H1 (cell line): ENCODE results near the gene CRYBG1. TPM values are rescaled to one million over a fixed set of nuclear protein-coding genes. Genes with fewer than 3 reads are reported as not detected.

Experiments
- CTCF ChIA-PET: fragments of 300-600 bp; sonication (Branson Sonifier 250); formaldehyde crosslinking; loops from one replicate; lab custom pipeline; 2021; ENCODE audit not compliant: partially characterized antibody; lab: Charles Lee
- POLR2A ChIA-PET: fragments of 300-600 bp; sonication (Branson Sonifier 250); formaldehyde crosslinking; loops from one replicate; lab custom pipeline; 2021; ENCODE audit warnings: inconsistent platforms; ENCODE audit not compliant: partially characterized antibody; lab: Charles Lee
- DNase-seq, 2 experiments: peaks; one replicate each; pipeline versions ENCODE4 v3.0.0 to v3.0.0-alpha.2; 2010 to 2022; ENCODE audit warnings: low spot score in 2 of 2, low read depth in 1 of 2, mixed read lengths in 1 of 2
- FAIRE-seq: peaks from 2 replicates; lab custom pipeline; 2011; peaks lifted over from hg19 to GRCh38; lab: Jason Lieb, UNC
- H2AFZ ChIP-seq: 2 replicates; pipeline ENCODE4 v1.8.1; 2012; ENCODE audit warnings: low read length, inconsistent platforms
- H2AK5ac ChIP-seq: 2 replicates; pipeline ENCODE4 v1.6.1; 2013; ENCODE audit warnings: low read depth, low read length
- H2BK120ac ChIP-seq: replicated peaks from 2 replicates; pipeline ENCODE3; 2013; ENCODE audit warnings: low read depth, low read length, inconsistent platforms
- H2BK12ac ChIP-seq: 2 replicates; pipeline ENCODE4 v1.6.1; 2013; ENCODE audit warnings: low read depth, low read length
- H2BK15ac ChIP-seq: 2 replicates; pipeline ENCODE4 v1.6.1; 2013; ENCODE audit warnings: low read length
- H2BK20ac ChIP-seq: 2 replicates; pipeline ENCODE4 v1.6.1; 2013; ENCODE audit warnings: low read length
- H2BK5ac ChIP-seq: 2 replicates; pipeline ENCODE4 v1.6.1; 2013; ENCODE audit warnings: low read depth, low read length
- H3K14ac ChIP-seq: 2 replicates; pipeline ENCODE4 v1.6.1; 2013; ENCODE audit warnings: inconsistent platforms; ENCODE audit not compliant: insufficient read length
- H3K18ac ChIP-seq: 2 replicates; pipeline ENCODE4 v1.6.1; 2013; ENCODE audit warnings: low read length; ENCODE audit errors: extremely low read depth
- H3K23ac ChIP-seq: 2 replicates; pipeline ENCODE4 v1.6.1; 2013; ENCODE audit warnings: inconsistent platforms; ENCODE audit not compliant: insufficient read length
- H3K23me2 ChIP-seq: 2 replicates; pipeline ENCODE4 v1.6.1; 2013; ENCODE audit warnings: low read depth, low read length
- H3K27ac ChIP-seq: 2 replicates; pipeline ENCODE4 v1.6.1; 2011; ENCODE audit warnings: low read depth, low read length, inconsistent platforms
- H3K27me3 ChIP-seq, 4 experiments: replicated peaks in 1 of 4; 1 replicate in 1 of 4; 2 replicates in 3 of 4; pipeline versions ENCODE4 v1.6.1 to v1.8.1; 2011 to 2013; ENCODE audit warnings: low read length in 3 of 4, mild to moderate bottlenecking in 3 of 4, inconsistent platforms in 2 of 4, mixed read lengths in 2 of 4, moderate library complexity in 1 of 4; ENCODE audit not compliant: control insufficient read depth in 3 of 4, insufficient read depth in 3 of 4; ENCODE audit errors: extremely low read depth in 1 of 4
- H3K36me3 ChIP-seq, 4 experiments: 2 replicates each; pipeline versions ENCODE4 v1.6.1 to v1.8.1; 2011 to 2013; ENCODE audit warnings: mild to moderate bottlenecking in 4 of 4, low read length in 3 of 4, moderate library complexity in 2 of 4, control low read depth in 1 of 4, inconsistent platforms in 1 of 4; ENCODE audit not compliant: insufficient read depth in 4 of 4, control insufficient read depth in 2 of 4
- H3K4ac ChIP-seq: replicated peaks from 2 replicates; pipeline ENCODE3; 2013; ENCODE audit warnings: low read length, low read depth, mixed read lengths, inconsistent platforms; ENCODE audit not compliant: insufficient read length
- H3K4me1 ChIP-seq, 4 experiments: replicated peaks in 1 of 4; 1 replicate in 1 of 4; 2 replicates in 3 of 4; pipeline versions ENCODE4 v1.6.1 to v1.8.1; 2011 to 2013; ENCODE audit warnings: low read length in 3 of 4, inconsistent platforms in 2 of 4, mixed read lengths in 1 of 4; ENCODE audit not compliant: insufficient read depth in 4 of 4, control insufficient read depth in 3 of 4
- H3K4me2 ChIP-seq, 2 experiments: 2 replicates each; pipeline versions ENCODE4 v1.6.1 to v1.8.1; 2011 to 2013; ENCODE audit warnings: low read depth in 2 of 2, low read length in 2 of 2, control low read depth in 1 of 2, inconsistent platforms in 1 of 2, mild to moderate bottlenecking in 1 of 2; ENCODE audit not compliant: insufficient read depth in 1 of 2
- H3K4me3 ChIP-seq, 4 experiments: fragments of 200-600, 300-600 bp in 1 of 4; sonication (generic), shearing (Covaris generic), sonication (Bioruptor Twin) in 1 of 4; 2 replicates each; pipeline versions ENCODE4 v1.5.1 to v1.8.1; 2011 to 2016; ENCODE audit warnings: low read length in 4 of 4, low read depth in 3 of 4, control low read depth in 2 of 4, inconsistent platforms in 2 of 4, mild to moderate bottlenecking in 2 of 4, mixed read lengths in 1 of 4, moderate library complexity in 1 of 4; ENCODE audit not compliant: insufficient read depth in 2 of 4; ENCODE audit errors: extremely low read depth in 1 of 4
- H3K56ac ChIP-seq: replicated peaks from 2 replicates; pipeline ENCODE3; 2013; ENCODE audit warnings: low read depth, mild to moderate bottlenecking, mixed read lengths, low read length, inconsistent platforms; ENCODE audit not compliant: insufficient read length
- H3K79me1 ChIP-seq: 2 replicates; pipeline ENCODE4 v1.6.1; 2013; ENCODE audit warnings: low read depth, low read length, control low read depth
- H3K79me2 ChIP-seq, 2 experiments: 2 replicates each; pipeline versions ENCODE4 v1.6.1 to v1.8.1; 2012 to 2013; ENCODE audit warnings: low read length in 2 of 2, mild to moderate bottlenecking in 2 of 2, inconsistent platforms in 1 of 2; ENCODE audit not compliant: insufficient read depth in 2 of 2, control insufficient read depth in 1 of 2
- H3K9ac ChIP-seq, 4 experiments: replicated peaks in 1 of 4; 1 replicate in 1 of 4; 2 replicates in 3 of 4; pipeline versions ENCODE4 v1.6.1 to v1.8.1; 2011 to 2013; ENCODE audit warnings: low read depth in 3 of 4, low read length in 3 of 4, control low read depth in 2 of 4, mild to moderate bottlenecking in 2 of 4, moderate library complexity in 2 of 4, inconsistent platforms in 1 of 4; ENCODE audit errors: extremely low read depth in 1 of 4
- H3K9me3 ChIP-seq, 2 experiments: 2 replicates each; pipeline versions ENCODE4 v1.6.1 to v1.8.1; 2012 to 2013; ENCODE audit warnings: mild to moderate bottlenecking in 2 of 2, moderate library complexity in 2 of 2, control low read depth in 1 of 2, inconsistent platforms in 1 of 2, low read depth in 1 of 2, low read length in 1 of 2, mixed read lengths in 1 of 2; ENCODE audit not compliant: insufficient read depth in 2 of 2
- H4K20me1 ChIP-seq, 2 experiments: replicated peaks in 1 of 2; 2 replicates each; pipeline versions ENCODE3 to v1.8.1; 2011 to 2013; ENCODE audit warnings: inconsistent platforms in 2 of 2, low read length in 2 of 2, mild to moderate bottlenecking in 1 of 2; ENCODE audit not compliant: insufficient read depth in 2 of 2, control insufficient read depth in 1 of 2
- H4K5ac ChIP-seq: 2 replicates; pipeline ENCODE4 v1.6.1; 2013; ENCODE audit warnings: low read length, low read depth, mixed read lengths, inconsistent platforms; ENCODE audit not compliant: insufficient read length
- H4K8ac ChIP-seq: 2 replicates; pipeline ENCODE4 v1.8.0; 2013; ENCODE audit warnings: mild to moderate bottlenecking, moderate library complexity, low read length, inconsistent platforms; ENCODE audit not compliant: insufficient read depth; ENCODE audit errors: extremely low read depth
- H4K91ac ChIP-seq: replicated peaks from 2 replicates; pipeline ENCODE3; 2013; ENCODE audit warnings: low read length, mixed read lengths, inconsistent platforms; ENCODE audit not compliant: insufficient read length
- BCL11A ChIP-seq, 2 experiments: IDR thresholded peaks; one replicate each; pipeline ENCODE4 v1.6.1; 2011; ENCODE audit warnings: low read depth in 2 of 2, low read length in 2 of 2, mild to moderate bottlenecking in 2 of 2
- SP2 ChIP-seq: IDR thresholded peaks from 2 replicates; pipeline ENCODE4 v1.6.1; 2012; ENCODE audit warnings: mild to moderate bottlenecking, low read length, inconsistent platforms
- TAF1 ChIP-seq: IDR thresholded peaks from 2 replicates; pipeline ENCODE4 v1.6.1; 2011; ENCODE audit warnings: mild to moderate bottlenecking, low read depth, low read length
- whole genome bisulfite sequencing, 2 experiments: shearing (Covaris generic) in 1 of 2; methylation state at CpG; one replicate each; pipeline versions ENCODE4 v1.1.6 to v1.1.7; 2013 to 2015; ENCODE audit warnings: low lambda C conversion rate in 2 of 2, mixed read lengths in 2 of 2, inconsistent platforms in 1 of 2, low coverage in 1 of 2, missing lambda C conversion rate in 1 of 2; ENCODE audit not compliant: insufficient replicate concordance in 2 of 2, insufficient coverage in 1 of 2, insufficient read length in 1 of 2; ENCODE audit errors: extremely low coverage in 1 of 2, missing lambda C conversion rate in 1 of 2; 5-methylcytosine and 5-hydroxymethylcytosine counted together
- polyA plus RNA-seq, 7 experiments: library from polyadenylated mRNA; depleted of rRNA in 3 of 7; stranded (reverse) in 5 of 7; unstranded in 2 of 7; fragments of >200 nt in 5 of 7; fragments of 200-250 nt in 2 of 7; gene quantifications; 1 replicate in 5 of 7; 2 replicates in 1 of 7; 4 replicates in 1 of 7; pipeline versions ENCODE4 v1.2.1 to v1.2.3, GENCODE V29; 2011 to 2013; ENCODE audit warnings: missing spikeins in 2 of 7, mixed read lengths in 2 of 7
- total RNA-seq: library from RNA; stranded (reverse); fragmentation: NEBNext Ultra II Directional; extraction: Animal tissue kit (Norgen Biotek cat#: 25700); gene quantifications from 2 replicates; pipeline ENCODE4 v1.2.1, GENCODE V29; 2021

The CRYBG1 gene
- total and polyA plus RNA-seq, 2 of the 8 experiments (the other 6 are each of a cell fraction or from before 2014, with no cell fraction given), result 2.2 to 11.6 TPM

DNA sequence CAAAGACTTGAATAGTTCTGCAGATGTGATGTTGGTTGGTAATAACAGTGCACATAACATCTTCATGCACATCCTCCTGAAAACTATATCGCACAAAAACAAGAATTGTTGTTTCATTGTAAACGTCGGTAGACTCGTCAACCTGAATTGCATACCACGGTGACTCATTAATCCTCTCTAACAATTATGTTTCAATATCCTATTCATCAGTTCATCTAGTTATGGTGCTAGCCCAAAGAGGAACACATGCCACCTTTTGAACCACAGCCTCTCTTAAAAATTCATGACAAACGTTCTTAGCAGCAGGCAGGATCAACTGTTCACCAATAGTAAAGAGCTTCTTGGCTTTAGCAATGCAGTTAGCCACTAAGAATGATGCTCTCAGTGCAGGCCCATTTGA lies 25.0 kb downstream of the CRYBG1 start:
- peaks cover 0 to 5% of the 10 kb centered on the region in 2 experiments; a peak in 1 of 4 replicates for H3K9me3 ChIP-seq
- DNase-seq (no peak), FAIRE-seq (no peak)
- no peak overlapping the region for H4K8ac ChIP-seq
- H3K79me2 ChIP-seq, result no peaks in the 10 kb centered on the region
- no peak overlapping the region for H3K18ac ChIP-seq
- H2BK5ac ChIP-seq, result no peak overlapping the region
- no peak overlapping the region for H2AFZ ChIP-seq
- no peak overlapping the region for H3K4me2 ChIP-seq
- no peak overlapping the region for H3K23ac ChIP-seq
- ChIA-PET POLR2A (no interaction called here), CTCF (interaction anchor here (0.5 to 2.0 kb wide), 2 partner anchors 10 to 605 kb away, joined by 3 to 7 read pairs; no protein-coding TSS in a partner anchor)
- H2BK20ac ChIP-seq, result no peak overlapping the region
- H4K91ac ChIP-seq, result no peak overlapping the region
- H2BK12ac ChIP-seq, result no peak overlapping the region
- H3K9ac ChIP-seq, result no peak overlapping the region
- no peak overlapping the region for H3K56ac ChIP-seq
- no peak overlapping the region for H2BK15ac ChIP-seq
- H3K4me3 ChIP-seq, result no peak overlapping the region
- H4K5ac ChIP-seq, result no peak overlapping the region
- 87% methylated on average over 6 of the region's 6 CpGs; no CpG with 5 or more reads in 1 of the 2 experiments for WGBS, 2 experiments
- H3K79me1 ChIP-seq, result no peaks in the 10 kb centered on the region
- H2BK120ac ChIP-seq, result no peak overlapping the region
- H2AK5ac ChIP-seq, result no peak overlapping the region
- no peaks in the 10 kb centered on the region for H4K20me1 ChIP-seq
- no peak overlapping the region for H3K27ac ChIP-seq
- H3K14ac ChIP-seq, result no peak overlapping the region
- TF ChIP-seq BCL11A (IDR thresholded peaks at IDR 0.05; ENCODE audit: low read depth in 2 of 2, low read length in 2 of 2) (no peak), SP2 (no peak), TAF1 (no peak)
- H3K27me3 ChIP-seq, result peaks cover 0 to 1% (median 0%) of the 10 kb centered on the region in 4 experiments; a peak in 1 of 7 replicates
- H3K36me3 ChIP-seq, result no peaks in the 10 kb centered on the region
- H3K4ac ChIP-seq, result no peak overlapping the region
- no peaks in the 10 kb centered on the region; the same call in 1 of the 2 replicates for H3K23me2 ChIP-seq
- no peaks in the 10 kb centered on the region for H3K4me1 ChIP-seq
